GM12878 (cell line): ENCODE data around the gene SNAPC2. TPM values are rescaled to one million over a fixed set of nuclear protein-coding genes. Genes with fewer than 3 reads are reported as not detected.
A peak's percentile ranks its signal among the peaks of the same experiment; 100 is the strongest.

ENCODE experiments used
- ATAC-seq: fragments of 200-7000 bp; cut with Tn5 transposase; 3 replicates; pipeline ENCODE4 v1.9.1; 2020; ENCODE audit warnings: mild to moderate bottlenecking, moderate library complexity
- BruUV-seq: library from RNA; stranded (reverse); fragments of 400-500 nt; replicated peaks from 2 replicates; lab custom pipeline; 2021; lab: Mats Ljungman, UMichigan
- CTCF ChIA-PET: fragments of 300-600 bp; sonication (Branson Sonifier 250); formaldehyde crosslinking; extraction: SDS; loops from one replicate; lab custom pipeline; 2021; ENCODE audit warnings: inconsistent platforms; lab: Yijun Ruan, JAX
- POLR2A ChIA-PET: fragments of 350-600 bp; formaldehyde crosslinking; extraction: SDS; loops from one replicate; lab custom pipeline; 2021; ENCODE audit warnings: inconsistent platforms; lab: Charles Lee
- RAD21 ChIA-PET: fragments of 300-600 bp; sonication (Branson Sonifier 250); formaldehyde crosslinking; loops from one replicate; lab custom pipeline; 2023; ENCODE audit warnings: antibody characterized with exemption; ENCODE audit not compliant: unreplicated experiment; lab: Charles Lee
- SMC1A ChIA-PET: fragments of 300-600 bp; sonication (Branson Sonifier 250); formaldehyde crosslinking; loops from one replicate; lab custom pipeline; 2023; ENCODE audit not compliant: unreplicated experiment, uncharacterized antibody; lab: Charles Lee
- DNase-seq: peaks from one replicate; pipeline ENCODE4 v3.0.0-alpha.2; 2011; ENCODE audit warnings: low read depth, low spot score
- FAIRE-seq: peaks from 3 replicates; lab custom pipeline; 2011; peaks lifted over from hg19 to GRCh38; lab: Jason Lieb, UNC
- H2AFZ ChIP-seq: 2 replicates; pipeline ENCODE4 v1.6.0; 2011; ENCODE audit warnings: low read depth, low read length, control low read depth; ENCODE audit not compliant: control insufficient read depth
- H3K27ac ChIP-seq: 2 replicates; pipeline ENCODE4 v1.5.1; 2011; ENCODE audit warnings: control low read depth; ENCODE audit not compliant: control insufficient read depth, insufficient read depth
- H3K27me3 ChIP-seq, 2 experiments: replicated peaks in 1 of 2; 2 replicates each; pipeline versions ENCODE4 v1.6.0 to v1.6.1; 2011; ENCODE audit warnings: low read length in 1 of 2; ENCODE audit not compliant: control insufficient read depth in 2 of 2, insufficient read depth in 2 of 2
- H3K36me3 ChIP-seq, 2 experiments: 2 replicates each; pipeline ENCODE4 v1.5.1; 2011; ENCODE audit warnings: low read length in 1 of 2; ENCODE audit not compliant: control insufficient read depth in 2 of 2, insufficient read depth in 2 of 2
- H3K4me1 ChIP-seq: 2 replicates; pipeline ENCODE4 v1.6.1; 2011; ENCODE audit warnings: mild to moderate bottlenecking, low read length, moderate library complexity, mixed read lengths; ENCODE audit not compliant: control insufficient read depth, insufficient read depth
- H3K4me2 ChIP-seq: 2 replicates; pipeline ENCODE4 v1.6.0; 2011; ENCODE audit warnings: control low read depth; ENCODE audit not compliant: control insufficient read depth, insufficient read depth
- H3K4me3 ChIP-seq: fragments of 200-600 bp; sonication (generic); 2 replicates; pipeline ENCODE4 v1.5.1; 2016
- H3K79me2 ChIP-seq: 2 replicates; pipeline ENCODE4 v1.6.0; 2011; ENCODE audit warnings: low read length; ENCODE audit not compliant: control insufficient read depth, insufficient read depth
- H3K9ac ChIP-seq: 2 replicates; pipeline ENCODE4 v1.8.0; 2011; ENCODE audit warnings: low read length, control low read depth, mixed read lengths; ENCODE audit not compliant: control insufficient read depth, insufficient read depth
- H3K9me3 ChIP-seq: replicated peaks from 3 replicates; pipeline ENCODE4 v1.5.1; 2011; ENCODE audit warnings: mild to moderate bottlenecking, low read length; ENCODE audit not compliant: control insufficient read depth, insufficient read depth
- H4K20me1 ChIP-seq: 2 replicates; pipeline ENCODE4 v1.6.0; 2011; ENCODE audit not compliant: control insufficient read depth, insufficient read depth
- CBX5 ChIP-seq: sonication (generic); IDR thresholded peaks from 2 replicates; pipeline ENCODE4 v1.6.1; 2016; ENCODE audit warnings: low read depth, moderate library complexity, mild to moderate bottlenecking, inconsistent platforms
- CREB1 ChIP-seq: IDR thresholded peaks from 2 replicates; pipeline ENCODE4 v1.6.1; 2012; ENCODE audit warnings: low read depth, mild to moderate bottlenecking, inconsistent platforms
- ETV6 ChIP-seq, 2 experiments: fragments of 450-650 bp in 1 of 2; IDR thresholded peaks in 1 of 2; conservative IDR thresholded peaks in 1 of 2; 2 replicates each; pipeline ENCODE4 v1.6.1; 2014; ENCODE audit warnings: antibody characterized with exemption in 1 of 2, borderline replicate concordance in 1 of 2, low read depth in 1 of 2, mild to moderate bottlenecking in 1 of 2, moderate library complexity in 1 of 2
- FOXK2 ChIP-seq: fragments of 450-650 bp; IDR thresholded peaks from 2 replicates; pipeline ENCODE4 v1.6.1; 2017; ENCODE audit warnings: mild to moderate bottlenecking, moderate library complexity
- JUND ChIP-seq: IDR thresholded peaks from 2 replicates; pipeline ENCODE4 v1.6.1; 2012; ENCODE audit warnings: low read depth, mild to moderate bottlenecking, low read length, improper control_type of control experiment, moderate library complexity
- NFXL1 ChIP-seq: fragments of 450-650 bp; IDR thresholded peaks from 2 replicates; pipeline ENCODE4 v1.6.1; 2017; ENCODE audit warnings: antibody characterized with exemption, mild to moderate bottlenecking, borderline replicate concordance
- NFYB ChIP-seq: IDR thresholded peaks from 2 replicates; pipeline ENCODE4 v1.6.1; 2011; ENCODE audit warnings: low read depth, mild to moderate bottlenecking, low read length, improper control_type of control experiment, moderate library complexity; ENCODE audit not compliant: insufficient read depth
- POLR2A ChIP-seq: IDR thresholded peaks from 2 replicates; pipeline ENCODE4 v1.6.1; 2011; ENCODE audit warnings: low read depth, mild to moderate bottlenecking, low read length
- RAD21 ChIP-seq: IDR thresholded peaks from 2 replicates; pipeline ENCODE4 v1.6.1; 2011; ENCODE audit warnings: mild to moderate bottlenecking, low read depth, low read length, moderate library complexity; ENCODE audit not compliant: insufficient read depth
- SMAD1 ChIP-seq: fragments of 450-650 bp; IDR thresholded peaks from 2 replicates; pipeline ENCODE4 v1.6.1; 2018; ENCODE audit warnings: mild to moderate bottlenecking, low read depth; ENCODE audit not compliant: partially characterized antibody
- SREBF1 ChIP-seq: IDR thresholded peaks from 2 replicates; pipeline ENCODE4 v1.6.1; 2012; ENCODE audit warnings: mild to moderate bottlenecking, low read length
- TCF12 ChIP-seq: IDR thresholded peaks from 2 replicates; pipeline ENCODE4 v1.6.1; 2011; ENCODE audit warnings: low read depth, mild to moderate bottlenecking, low read length
- ZZZ3 ChIP-seq: IDR thresholded peaks from 2 replicates; pipeline ENCODE4 v1.6.1; 2011; ENCODE audit warnings: low read depth; ENCODE audit not compliant: control insufficient read depth, insufficient read length
- WGBS: methylation state at CpG from one replicate; pipeline ENCODE4 v1.1.6; 2016; ENCODE audit warnings: low lambda C conversion rate; ENCODE audit not compliant: insufficient replicate concordance, insufficient coverage; ENCODE audit errors: missing lambda C conversion rate; 5-methylcytosine and 5-hydroxymethylcytosine counted together
- in situ Hi-C: fragments of 300-500 bp; cut with MboI; formaldehyde crosslinking; loops from 9 replicates; pipeline ENCODE4 v1.14.3; 2018; ENCODE audit warnings: mixed read lengths
- intact Hi-C: fragments of 100-400 bp; cut with micrococcal nuclease; formaldehyde crosslinking; loops from one replicate; pipeline ENCODE4 v1.14.2; 2022; ENCODE audit not compliant: unreplicated experiment
- polyA plus RNA-seq, 11 experiments: library from polyadenylated mRNA; depleted of rRNA in 4 of 11; unstranded in 6 of 11; stranded (reverse) in 5 of 11; fragments of >200 nt; fragmentation: Nextera tagmentation in 4 of 11; fragmentation: Illumina TruSeq in 1 of 11; extraction: Ambion mirVana in 4 of 11; extraction: Trizol in 1 of 11; gene quantifications; 1 replicate in 1 of 11; 2 replicates in 10 of 11; pipeline versions ENCODE4 v1.2.1 to v1.2.3, GENCODE V29; 2011 to 2016; ENCODE audit warnings: inconsistent platforms in 2 of 11, missing spikeins in 2 of 11, low read depth in 1 of 11
- total RNA-seq, 4 experiments: library from RNA; depleted of rRNA in 3 of 4; stranded (reverse); fragments of >200 nt in 3 of 4; fragmentation: Illumina TruSeq in 1 of 4; extraction: Trizol in 1 of 4; gene quantifications; 2 replicates each; pipeline versions ENCODE4 v1.2.1 to v1.2.3, GENCODE V29; 2013 to 2021
- TF ChIP-seq, protein P1 (sequence below): fragments of 450-650 bp; formaldehyde crosslinking; IDR thresholded peaks from 2 replicates; pipeline ENCODE4 v1.5.0; 2022; ENCODE audit warnings: mild to moderate bottlenecking, missing genetic modification characterization
- TF ChIP-seq, protein P2 (sequence below), 3 experiments: IDR thresholded peaks in 2 of 3; conservative IDR thresholded peaks in 1 of 3; 2 replicates each; pipeline ENCODE4 v1.5.1; 2011; ENCODE audit warnings: low read depth in 3 of 3, low read length in 3 of 3, mild to moderate bottlenecking in 3 of 3, control low read depth in 2 of 3, moderate library complexity in 2 of 3, inconsistent platforms in 1 of 3, mixed read lengths in 1 of 3; ENCODE audit not compliant: control insufficient read depth in 2 of 3, insufficient read depth in 1 of 3; ENCODE audit errors: extremely low read depth in 1 of 3
- TF ChIP-seq, protein P3 (sequence below): fragments of 450-650 bp; IDR thresholded peaks from 2 replicates; pipeline ENCODE4 v1.6.1; 2014; ENCODE audit warnings: mild to moderate bottlenecking

The SNAPC2 gene
- total and polyA plus RNA-seq, 10 of the 15 experiments (the other 5 are each of a cell fraction or from before 2014, with no cell fraction given) = 0.19 to 20.8 (median 12.6) TPM

DNA sequence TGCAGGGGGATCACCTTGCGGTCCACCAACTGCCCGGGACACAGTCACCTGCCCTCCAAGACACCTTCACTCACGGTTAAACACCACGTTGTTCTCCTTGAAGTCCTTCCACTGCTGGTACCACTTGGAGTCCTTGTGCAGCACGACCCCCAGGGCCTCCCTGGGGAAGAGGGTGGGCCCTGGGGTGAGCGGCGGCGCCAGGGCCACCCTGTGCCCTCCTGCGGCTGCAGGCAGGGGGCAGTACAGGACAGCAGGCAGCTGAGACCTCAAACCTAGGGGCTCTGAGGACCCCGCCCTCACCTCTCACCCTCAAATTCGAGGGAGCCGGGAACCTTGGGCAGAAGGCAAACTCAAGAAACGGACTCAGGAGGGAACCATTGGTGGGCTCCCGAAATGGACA is 13.3 kb downstream of the SNAPC2 start:
- CTCF ChIA-PET = no interaction called here
- WGBS = 85% methylated on average over 14 of the region's 14 CpGs
- no peaks in the 10 kb centered on the region for H3K79me2 ChIP-seq
- TF ChIP-seq, protein P1, sequence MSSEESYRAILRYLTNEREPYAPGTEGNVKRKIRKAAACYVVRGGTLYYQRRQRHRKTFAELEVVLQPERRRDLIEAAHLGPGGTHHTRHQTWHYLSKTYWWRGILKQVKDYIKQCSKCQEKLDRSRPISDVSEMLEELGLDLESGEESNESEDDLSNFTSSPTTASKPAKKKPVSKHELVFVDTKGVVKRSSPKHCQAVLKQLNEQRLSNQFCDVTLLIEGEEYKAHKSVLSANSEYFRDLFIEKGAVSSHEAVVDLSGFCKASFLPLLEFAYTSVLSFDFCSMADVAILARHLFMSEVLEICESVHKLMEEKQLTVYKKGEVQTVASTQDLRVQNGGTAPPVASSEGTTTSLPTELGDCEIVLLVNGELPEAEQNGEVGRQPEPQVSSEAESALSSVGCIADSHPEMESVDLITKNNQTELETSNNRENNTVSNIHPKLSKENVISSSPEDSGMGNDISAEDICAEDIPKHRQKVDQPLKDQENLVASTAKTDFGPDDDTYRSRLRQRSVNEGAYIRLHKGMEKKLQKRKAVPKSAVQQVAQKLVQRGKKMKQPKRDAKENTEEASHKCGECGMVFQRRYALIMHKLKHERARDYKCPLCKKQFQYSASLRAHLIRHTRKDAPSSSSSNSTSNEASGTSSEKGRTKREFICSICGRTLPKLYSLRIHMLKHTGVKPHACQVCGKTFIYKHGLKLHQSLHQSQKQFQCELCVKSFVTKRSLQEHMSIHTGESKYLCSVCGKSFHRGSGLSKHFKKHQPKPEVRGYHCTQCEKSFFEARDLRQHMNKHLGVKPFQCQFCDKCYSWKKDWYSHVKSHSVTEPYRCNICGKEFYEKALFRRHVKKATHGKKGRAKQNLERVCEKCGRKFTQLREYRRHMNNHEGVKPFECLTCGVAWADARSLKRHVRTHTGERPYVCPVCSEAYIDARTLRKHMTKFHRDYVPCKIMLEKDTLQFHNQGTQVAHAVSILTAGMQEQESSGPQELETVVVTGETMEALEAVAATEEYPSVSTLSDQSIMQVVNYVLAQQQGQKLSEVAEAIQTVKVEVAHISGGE (CRISPR knock-in tag) = no peak
- TF ChIP-seq JUND (no peak), SREBF1 (no peak), POLR2A (peak; percentile 44; the same call in 1 of the 2 replicates), FOXK2 (no peak), ETV6 (conservative IDR thresholded peaks at IDR 0.05 in 1 of 2, IDR thresholded peaks at IDR 0.05 in 1 of 2; ENCODE audit: borderline replicate concordance in 1 of 2, low read depth in 1 of 2) (no peak), TCF12 (no peak), CREB1 (no peak), NFYB (no peak), ZZZ3 (no peak), CBX5 (no peak), NFXL1 (no peak), RAD21 (0 out of 2 replicates have a peak, but pooled peaks have one; percentile 7), SMAD1 (no peak)
- TF ChIP-seq, protein P2, sequence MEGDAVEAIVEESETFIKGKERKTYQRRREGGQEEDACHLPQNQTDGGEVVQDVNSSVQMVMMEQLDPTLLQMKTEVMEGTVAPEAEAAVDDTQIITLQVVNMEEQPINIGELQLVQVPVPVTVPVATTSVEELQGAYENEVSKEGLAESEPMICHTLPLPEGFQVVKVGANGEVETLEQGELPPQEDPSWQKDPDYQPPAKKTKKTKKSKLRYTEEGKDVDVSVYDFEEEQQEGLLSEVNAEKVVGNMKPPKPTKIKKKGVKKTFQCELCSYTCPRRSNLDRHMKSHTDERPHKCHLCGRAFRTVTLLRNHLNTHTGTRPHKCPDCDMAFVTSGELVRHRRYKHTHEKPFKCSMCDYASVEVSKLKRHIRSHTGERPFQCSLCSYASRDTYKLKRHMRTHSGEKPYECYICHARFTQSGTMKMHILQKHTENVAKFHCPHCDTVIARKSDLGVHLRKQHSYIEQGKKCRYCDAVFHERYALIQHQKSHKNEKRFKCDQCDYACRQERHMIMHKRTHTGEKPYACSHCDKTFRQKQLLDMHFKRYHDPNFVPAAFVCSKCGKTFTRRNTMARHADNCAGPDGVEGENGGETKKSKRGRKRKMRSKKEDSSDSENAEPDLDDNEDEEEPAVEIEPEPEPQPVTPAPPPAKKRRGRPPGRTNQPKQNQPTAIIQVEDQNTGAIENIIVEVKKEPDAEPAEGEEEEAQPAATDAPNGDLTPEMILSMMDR (IDR thresholded peaks at IDR 0.05 in 2 of 3, conservative IDR thresholded peaks at IDR 0.05 in 1 of 3; ENCODE audit: control insufficient read depth in 2 of 3, extremely low read depth in 1 of 3, insufficient read depth in 1 of 3, low read depth in 3 of 3, low read length in 3 of 3) = peak in 2 of 3 experiments; percentile 30 to 39; a peak in 2 of 6 replicates
- TF ChIP-seq, protein P3, sequence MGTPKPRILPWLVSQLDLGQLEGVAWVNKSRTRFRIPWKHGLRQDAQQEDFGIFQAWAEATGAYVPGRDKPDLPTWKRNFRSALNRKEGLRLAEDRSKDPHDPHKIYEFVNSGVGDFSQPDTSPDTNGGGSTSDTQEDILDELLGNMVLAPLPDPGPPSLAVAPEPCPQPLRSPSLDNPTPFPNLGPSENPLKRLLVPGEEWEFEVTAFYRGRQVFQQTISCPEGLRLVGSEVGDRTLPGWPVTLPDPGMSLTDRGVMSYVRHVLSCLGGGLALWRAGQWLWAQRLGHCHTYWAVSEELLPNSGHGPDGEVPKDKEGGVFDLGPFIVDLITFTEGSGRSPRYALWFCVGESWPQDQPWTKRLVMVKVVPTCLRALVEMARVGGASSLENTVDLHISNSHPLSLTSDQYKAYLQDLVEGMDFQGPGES = no peak
- TF ChIP-seq, all 136 proteins: peak for 3
- DNase-seq = no peak
- in situ Hi-C loops (no loop called here), intact Hi-C loops (no loop called here)
- ATAC-seq = no peak
- Histone ChIP-seq H2AFZ (no peak overlapping the region), H3K4me2 (no peak overlapping the region), H3K9me3 (no peaks in the 10 kb centered on the region), H3K9ac (no peak overlapping the region), H3K4me3 (no peak overlapping the region), H3K27ac (no peak overlapping the region), H3K27me3 (no peaks in the 10 kb centered on the region), H3K4me1 (no peaks in the 10 kb centered on the region; the same call in 1 of the 2 replicates), H3K36me3 (peaks cover 13 to 43% of the 10 kb centered on the region in 2 experiments; a peak in 3 of 4 replicates), H4K20me1 (no peaks in the 10 kb centered on the region; the same call in 1 of the 2 replicates)
- RAD21 ChIA-PET = no interaction called here
- BruUV-seq = no TSS peak
- SMC1A ChIA-PET = no interaction called here
- FAIRE-seq = no peak
- POLR2A ChIA-PET = no interaction called here
